Activated CD8-positive, alpha-beta memory T cell treated with anti-CD3 and anti-CD28 coated beads for 24 hours (primary cell): ENCODE measurements around the gene MYMK.

Experiments
- DNase-seq: peaks from one replicate; pipeline ENCODE4 v3.0.0-alpha.2; 2020

Gene MYMK

DNA sequence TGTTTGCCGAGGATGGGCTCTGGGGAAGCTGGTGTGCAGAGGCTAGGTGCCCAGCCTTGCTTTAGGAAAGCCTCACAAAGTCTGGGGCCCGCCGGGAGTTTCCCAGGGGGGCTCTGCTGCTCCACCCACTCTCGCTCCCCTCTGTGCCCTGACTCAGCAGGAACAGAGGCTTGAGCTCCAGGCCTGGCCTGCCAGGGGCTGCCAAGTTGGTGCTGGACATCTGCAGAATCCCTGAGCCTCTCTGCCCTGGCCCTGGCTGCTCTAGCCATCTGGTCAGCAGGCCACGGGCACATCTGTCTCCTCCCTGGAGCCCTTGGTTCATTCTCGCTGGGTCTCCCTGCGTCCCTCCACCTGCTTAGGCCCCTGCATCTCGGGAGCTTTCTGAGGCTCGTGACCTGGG lies 9.1 kb upstream of the MYMK start:
- DNase-seq: no peak

- peak; percentile 81 for DNase-seq
Measured at GRCh38 chr9:133532937-133533668, 8.3 kb upstream of the MYMK start.

DNA sequence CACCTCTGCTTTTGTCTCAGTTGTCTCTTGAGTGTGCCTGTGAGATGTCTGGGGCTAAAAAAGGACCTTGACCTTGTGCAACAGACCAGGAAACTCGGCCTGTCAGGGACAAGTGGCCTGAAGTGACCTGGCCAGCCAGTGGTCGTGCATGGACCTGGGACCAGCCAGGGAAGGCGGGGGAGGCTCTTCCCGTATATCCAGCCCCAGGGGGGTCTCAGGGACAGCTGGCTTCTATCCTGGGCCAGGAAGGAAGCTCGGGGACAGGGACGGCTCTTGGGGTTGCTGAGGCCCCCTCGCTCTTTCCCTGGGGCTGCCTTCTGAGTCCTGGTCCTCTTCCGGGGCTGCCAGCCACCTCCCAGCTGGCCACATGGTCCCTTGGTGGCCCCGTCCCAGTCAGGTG lies 6.5 kb upstream of the MYMK start:
- DNase-seq: no peak

DNA sequence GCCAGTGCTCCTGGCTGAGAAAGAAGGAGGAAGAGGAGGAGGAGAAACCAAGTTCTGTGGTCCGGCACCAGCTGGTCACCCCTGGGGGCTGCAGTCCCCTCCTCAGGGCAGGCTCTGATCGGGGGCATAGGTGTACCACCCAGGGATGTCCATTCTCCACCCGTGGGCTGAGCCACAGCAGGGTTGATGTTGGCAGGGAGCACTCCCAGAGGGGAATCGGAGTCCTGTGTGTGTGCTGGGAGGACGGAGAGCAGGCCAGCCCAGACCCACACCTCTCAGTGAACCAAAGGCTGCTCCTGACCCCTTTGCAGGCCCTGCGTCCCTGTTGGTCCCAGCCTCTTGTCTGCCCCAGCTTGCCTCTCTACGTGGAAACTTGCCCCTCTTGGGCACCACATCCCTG lies 5.1 kb upstream of the MYMK start:
- DNase-seq: no peak

GRCh38 chr9:133529457-133529856 lies 4.7 kb upstream of the MYMK start:
- no peak for DNase-seq

DNA sequence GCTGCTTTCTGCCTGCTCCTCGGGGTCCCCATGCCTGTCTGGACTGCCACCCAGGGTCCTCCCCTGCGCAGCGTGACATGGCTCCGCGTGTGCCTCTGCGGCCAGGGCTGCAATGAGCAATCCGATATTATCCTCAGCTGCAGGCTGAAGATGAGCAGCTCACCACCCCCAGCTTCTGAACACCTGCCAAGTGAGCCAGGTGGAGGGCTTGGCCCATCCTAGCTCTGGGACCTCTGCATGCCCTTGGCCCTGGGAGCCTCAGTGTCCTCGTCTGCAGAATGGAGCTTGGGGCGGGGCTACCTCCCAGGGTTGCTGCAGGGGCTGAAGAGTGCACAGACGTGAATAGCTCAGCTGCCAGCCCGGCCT lies 4.1 kb upstream of the MYMK start:
- DNase-seq: no peak

DNA sequence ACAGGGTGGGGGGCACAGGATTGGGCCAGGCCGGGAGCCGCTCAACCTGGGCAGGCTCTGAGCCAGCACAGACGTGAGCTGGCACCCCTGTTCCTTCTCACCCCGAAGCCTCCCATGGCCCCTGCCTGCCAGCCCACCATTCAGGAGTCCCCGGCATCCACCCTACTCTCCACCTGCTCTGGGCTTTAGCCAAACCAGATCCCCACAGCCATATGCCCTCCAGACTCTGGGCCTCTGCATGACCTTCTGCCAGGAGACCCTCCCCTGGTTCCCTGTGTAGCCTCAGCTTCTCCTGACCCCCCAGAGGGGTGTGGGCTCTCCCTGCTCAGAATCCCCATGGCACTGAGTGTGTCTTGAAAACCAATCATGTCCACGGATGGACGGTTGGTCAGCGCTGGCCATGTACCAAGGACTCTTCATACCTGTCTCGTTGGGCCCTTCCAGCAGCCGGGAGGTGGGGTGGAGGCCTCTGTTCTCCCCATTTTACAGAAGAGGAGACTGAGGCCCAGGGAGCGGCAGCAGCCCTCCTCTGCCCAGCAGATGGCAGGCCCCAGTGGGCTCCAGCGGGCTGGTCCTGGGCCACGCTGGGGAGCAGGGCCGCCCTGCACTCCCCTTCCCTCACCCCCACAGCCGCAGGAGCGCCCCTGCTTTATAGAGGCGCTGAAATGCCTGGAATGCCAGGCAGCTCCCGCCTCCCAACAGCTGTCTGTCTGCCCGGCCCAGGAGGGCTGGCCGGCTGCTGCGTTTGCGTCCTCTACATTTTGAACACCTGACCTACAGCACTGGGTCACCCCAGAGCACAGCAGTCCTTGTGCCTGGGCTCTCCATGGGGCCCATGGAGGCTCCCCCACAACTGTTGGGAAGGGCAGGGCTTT lies 3.5 kb upstream of the MYMK start:
- DNase-seq: no peak

DNA sequence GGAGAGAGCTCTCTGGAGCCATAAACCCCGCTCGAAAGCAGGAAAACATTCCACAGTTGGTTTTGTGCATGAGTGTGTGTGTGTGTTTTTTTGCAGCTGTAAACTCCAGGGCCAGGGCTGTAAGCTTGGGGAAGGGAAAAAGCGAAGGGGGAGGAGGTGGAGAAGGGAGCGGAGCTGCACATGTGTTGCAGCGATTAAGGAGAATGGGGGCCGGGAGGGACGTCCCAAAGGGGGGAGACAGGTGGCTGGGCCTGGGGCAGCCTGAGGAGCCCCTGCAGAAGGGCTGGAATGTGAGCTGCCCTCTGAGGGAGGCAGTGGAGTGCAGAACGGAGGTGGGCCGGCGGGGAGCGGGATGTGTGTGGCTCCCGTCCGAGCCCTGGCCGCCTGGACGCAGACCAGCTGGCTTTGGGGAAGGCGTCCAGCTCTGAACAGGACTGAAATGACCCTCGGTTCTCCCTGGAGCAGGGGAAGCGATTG lies 2.7 kb upstream of the MYMK start:
- no peak for DNase-seq

GRCh38 chr9:133526721-133527321 lies 2.1 kb upstream of the MYMK start:
- no peak for DNase-seq

GRCh38 chr9:133525677-133526076 lies 918 bp upstream of the MYMK start:
- no peak for DNase-seq

GRCh38 chr9:133524146-133524545 lies 613 bp downstream of the MYMK start:
- no peak for DNase-seq

- no peak for DNase-seq
Measured at GRCh38 chr9:133523106-133523505, 1.7 kb downstream of the MYMK start.

- DNase-seq: no peak
Measured at GRCh38 chr9:133522073-133522910, 2.5 kb downstream of the MYMK start.

- DNase-seq: no peak
Measured at GRCh38 chr9:133521122-133522072, 3.4 kb downstream of the MYMK start.

DNA sequence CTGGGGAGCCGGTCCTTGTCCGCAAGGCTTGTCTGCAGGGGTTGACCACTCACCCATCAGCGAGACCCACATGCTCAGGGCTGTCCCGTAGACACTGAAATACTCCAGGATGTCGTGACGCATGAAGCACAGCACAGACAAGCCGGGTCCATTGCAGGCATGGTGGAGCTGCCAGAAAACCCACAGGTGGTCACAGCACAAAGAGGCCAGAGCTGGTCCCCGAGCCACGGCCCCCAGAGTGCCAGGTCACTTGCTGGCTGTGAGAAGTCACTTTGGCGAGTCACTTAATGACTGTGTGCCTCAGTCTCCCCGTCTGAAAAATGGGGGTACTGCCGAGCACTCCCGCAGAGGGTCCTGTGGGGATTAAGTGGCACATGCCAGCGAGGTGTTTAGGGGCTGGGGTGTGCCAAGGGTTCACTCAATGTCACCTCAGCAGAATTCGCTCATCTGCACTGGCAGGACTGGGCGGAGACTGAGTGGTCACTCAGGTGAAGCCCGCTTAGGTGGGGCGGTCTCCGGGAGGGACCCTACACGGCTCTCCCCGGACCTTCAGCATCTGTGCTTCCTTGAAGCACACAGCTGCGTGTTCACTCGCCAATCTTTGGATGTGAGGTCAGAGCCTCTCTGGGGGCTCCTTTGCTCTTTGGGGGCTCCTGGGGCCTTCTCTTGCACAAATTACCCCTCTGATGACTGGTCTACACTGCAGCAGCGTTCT lies 4.5 kb downstream of the MYMK start:
- DNase-seq: no peak

- no peak for DNase-seq
Measured at GRCh38 chr9:133519693-133520092, 5.1 kb downstream of the MYMK start.

- DNase-seq: no peak
Measured at GRCh38 chr9:133518706-133519449, 5.9 kb downstream of the MYMK start.

DNA sequence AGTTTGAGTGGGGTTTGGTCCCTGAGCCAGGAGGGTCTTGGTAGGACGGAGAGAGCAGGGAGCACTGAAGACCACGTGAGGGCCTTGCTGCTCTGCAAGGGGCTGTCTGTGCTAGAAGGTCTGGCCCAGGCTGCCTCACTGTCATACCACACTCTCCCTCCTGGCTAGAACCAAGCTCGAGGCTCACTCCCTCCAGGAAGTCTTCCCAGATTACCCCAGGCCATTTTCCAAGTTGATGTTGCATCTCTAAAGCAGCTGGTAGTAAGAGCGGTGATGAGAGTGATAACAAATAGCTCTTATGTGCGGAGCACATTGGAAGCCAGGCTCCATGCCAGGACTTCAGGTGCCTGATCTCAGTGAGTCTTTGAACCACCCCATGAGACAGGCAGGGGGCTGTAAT lies 6.6 kb downstream of the MYMK start:
- DNase-seq: no peak

- no peak for DNase-seq
Measured at GRCh38 chr9:133517711-133518110, 7.0 kb downstream of the MYMK start.

- DNase-seq: no peak
Measured at GRCh38 chr9:133516961-133517350, 7.8 kb downstream of the MYMK start.
